HG03060 (cell line): ENCODE results near the gene IQCE.
A peak's percentile ranks its signal among the peaks of the same experiment; 100 is the strongest.

ENCODE experiments used
- ATAC-seq: cut with Tn5 transposase; IDR thresholded peaks from one replicate; pipeline ENCODE4 v1.9.1; 2021; ENCODE audit warnings: low read depth, moderate number of reproducible peaks; ENCODE audit not compliant: unreplicated experiment

IQCE gene

DNA sequence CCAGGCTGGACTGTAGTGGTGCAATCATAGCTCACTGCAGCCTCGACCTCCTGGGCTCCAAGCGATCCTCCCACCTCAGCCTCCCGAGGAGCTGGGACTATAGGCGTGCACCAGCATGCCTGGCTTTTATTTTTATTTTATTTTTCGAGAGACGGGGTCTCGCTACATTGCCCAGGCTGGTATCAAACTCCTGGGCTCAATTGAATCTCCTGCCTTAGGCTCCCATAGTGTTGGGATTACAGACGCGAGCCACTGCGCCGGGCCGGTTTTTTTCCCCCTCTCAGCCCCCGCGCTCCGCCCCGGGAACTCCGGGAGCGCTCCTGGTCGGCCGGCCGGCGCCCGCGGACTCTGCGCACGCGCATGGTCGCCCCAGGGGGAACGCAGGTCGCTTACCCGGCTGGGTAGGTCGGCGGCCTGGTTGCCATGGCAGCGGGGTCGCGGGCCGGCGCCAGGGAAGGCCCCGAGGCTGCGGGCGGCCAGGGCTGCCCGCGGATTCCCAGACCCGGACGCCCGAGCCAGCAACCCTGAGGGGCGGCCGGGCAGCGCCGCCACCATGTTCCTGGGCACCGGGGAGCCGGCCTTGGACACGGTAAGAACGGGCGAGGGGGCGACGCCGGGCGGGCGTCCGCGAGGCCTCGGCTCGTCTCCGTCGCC lies at the start of gene IQCE:
Gene IQCE (plus strand): TSS at position 351 of the 654 bp plus-strand sequence. CDS start 203 bp downstream, at position 554.
- peak; percentile 29 for ATAC-seq

- no peak for ATAC-seq
These were observed 49.4 kb upstream of the IQCE start for GRCh38 chr7:2509298-2509906.

DNA sequence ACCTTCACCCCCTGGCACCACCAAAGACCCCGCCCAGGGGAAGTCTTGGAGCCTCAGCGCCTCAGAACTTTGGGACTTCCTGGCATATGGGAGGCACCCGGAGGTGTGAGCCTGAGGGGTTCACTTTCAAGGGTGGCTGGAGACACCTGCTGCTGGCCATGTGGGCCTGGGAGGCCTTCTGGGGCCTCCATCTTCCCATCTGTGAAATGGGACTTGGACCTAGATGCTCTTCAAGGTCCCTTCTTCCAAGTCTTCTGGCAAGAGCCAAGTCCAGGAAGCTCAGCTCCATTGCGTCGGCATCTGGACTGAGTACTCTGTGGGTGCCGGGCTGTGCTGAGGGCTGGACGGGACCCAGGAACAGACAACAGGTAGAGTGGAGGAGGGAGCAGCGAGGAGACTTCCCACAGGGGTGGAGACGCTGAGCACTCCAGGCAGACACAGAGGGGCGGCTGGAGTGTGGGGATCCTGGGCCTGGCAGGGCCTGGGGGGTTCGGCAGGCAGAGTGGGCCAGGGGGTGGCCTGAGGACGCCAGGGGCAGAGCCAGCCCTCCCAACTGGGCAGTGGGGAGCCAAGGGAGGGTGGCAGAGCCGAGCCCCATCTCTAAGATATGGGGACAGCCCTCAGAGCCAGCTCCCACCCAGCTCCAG lies 48.5 kb upstream of the IQCE start:
- ATAC-seq = no peak

DNA sequence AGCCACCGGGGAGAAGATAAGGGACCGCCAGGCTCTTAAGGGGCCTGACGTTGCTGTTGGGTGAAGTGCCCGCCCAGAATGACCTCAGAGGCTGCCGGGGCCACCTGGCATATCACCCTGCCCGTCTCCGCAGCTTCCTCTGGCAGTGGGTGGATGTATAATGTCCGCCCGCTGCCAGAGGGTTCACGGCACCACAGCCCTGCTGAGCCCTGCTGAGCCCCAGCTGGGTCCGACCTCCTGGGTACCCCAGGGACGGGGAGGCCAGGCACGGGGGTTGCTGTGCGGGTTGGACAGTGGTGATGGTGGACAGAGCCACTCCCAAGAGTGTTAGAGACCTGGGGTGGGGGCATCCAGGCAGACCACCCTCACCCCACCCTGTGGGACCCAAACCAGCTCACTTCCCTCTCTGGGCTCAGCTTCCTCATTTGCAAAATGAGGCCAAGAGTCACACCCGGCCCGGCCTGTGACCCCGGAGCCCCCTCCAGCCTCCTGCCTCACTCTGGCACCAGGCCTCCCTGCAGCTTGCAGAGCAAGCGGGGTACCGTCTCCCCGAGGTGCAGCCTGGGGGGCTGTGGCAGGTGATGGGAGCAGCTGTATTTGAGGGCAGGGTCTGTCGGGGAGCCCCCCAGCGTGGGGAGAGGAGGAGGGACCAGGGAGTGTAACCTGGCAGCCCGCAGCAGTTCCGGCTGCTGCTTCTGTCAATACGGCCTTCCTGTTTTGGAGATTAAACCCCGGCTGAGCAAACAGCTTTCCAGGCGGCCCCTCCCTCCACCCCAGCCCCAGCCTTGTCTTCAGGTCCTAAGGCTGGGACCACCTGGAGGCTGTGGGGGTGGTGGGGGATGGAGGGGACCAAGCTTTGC lies 47.6 kb upstream of the IQCE start:
- no peak for ATAC-seq

- no peak for ATAC-seq
These were observed 47.0 kb upstream of the IQCE start for GRCh38 chr7:2511769-2512168.

DNA sequence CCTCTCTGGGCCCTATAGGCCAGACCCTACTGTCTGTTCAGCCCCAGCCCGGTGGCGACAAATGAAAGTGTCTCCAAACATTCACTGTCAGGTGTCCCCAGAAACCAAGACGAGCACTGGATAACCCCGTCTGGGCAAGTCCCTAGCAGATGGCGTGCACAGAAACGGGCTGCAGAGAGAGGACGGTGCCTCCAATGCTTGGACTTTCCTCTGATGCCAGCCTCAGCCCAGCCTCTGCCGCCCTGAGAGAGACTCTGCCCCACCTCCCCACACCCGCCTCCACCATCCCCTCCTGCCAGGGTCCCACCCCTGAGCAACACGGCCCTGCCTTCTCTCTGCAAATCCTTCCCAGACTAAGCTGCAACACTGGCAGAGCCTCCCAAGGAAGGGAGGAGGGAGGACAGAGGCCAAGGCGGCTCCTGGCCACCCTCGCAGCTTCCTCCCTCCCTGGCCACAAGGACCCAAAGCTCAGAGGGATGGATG lies 46.6 kb upstream of the IQCE start:
- ATAC-seq = no peak

DNA sequence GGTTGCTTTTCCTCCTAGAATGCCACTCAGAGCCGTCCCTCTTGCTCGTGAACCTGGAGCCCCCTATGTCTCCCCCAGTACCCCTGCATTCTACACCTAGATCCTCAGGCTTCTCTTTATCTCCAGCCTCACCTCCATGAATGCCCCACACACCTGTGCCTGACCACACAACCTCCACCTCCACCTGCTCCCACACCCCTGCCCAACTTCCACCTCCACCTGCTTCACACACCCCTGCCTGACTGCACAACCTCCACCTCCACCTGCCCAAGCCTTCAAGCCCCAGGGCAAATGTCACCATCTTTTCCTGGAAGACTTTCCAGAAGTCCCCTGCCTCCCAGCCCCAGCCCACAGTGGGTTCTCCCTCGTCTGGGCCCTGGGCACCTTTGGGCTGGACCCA lies 46.1 kb upstream of the IQCE start:
- no peak for ATAC-seq

DNA sequence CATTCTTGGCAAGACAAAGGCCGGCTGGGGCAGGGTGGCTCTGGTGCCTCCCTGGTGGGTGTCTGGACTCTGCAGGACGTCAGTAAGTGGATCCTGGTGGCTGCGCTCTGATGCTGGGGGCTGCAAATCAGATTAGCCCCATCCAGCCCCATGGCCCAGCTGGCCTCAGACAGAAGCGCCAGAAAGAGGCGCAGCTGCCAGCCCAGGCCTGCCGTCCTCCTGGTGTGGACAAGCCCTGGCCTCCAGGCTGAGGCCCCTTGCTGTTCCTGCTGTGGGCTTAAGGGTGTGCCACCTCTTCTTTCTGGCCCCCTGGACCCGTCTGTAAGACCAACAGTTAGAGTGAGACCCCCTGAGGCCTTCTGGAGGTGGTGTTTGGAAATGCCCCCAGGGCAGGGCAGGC lies 45.1 kb upstream of the IQCE start:
- no peak for ATAC-seq

GRCh38 chr7:2514473-2515423 lies 44.0 kb upstream of the IQCE start:
- ATAC-seq = no peak

DNA sequence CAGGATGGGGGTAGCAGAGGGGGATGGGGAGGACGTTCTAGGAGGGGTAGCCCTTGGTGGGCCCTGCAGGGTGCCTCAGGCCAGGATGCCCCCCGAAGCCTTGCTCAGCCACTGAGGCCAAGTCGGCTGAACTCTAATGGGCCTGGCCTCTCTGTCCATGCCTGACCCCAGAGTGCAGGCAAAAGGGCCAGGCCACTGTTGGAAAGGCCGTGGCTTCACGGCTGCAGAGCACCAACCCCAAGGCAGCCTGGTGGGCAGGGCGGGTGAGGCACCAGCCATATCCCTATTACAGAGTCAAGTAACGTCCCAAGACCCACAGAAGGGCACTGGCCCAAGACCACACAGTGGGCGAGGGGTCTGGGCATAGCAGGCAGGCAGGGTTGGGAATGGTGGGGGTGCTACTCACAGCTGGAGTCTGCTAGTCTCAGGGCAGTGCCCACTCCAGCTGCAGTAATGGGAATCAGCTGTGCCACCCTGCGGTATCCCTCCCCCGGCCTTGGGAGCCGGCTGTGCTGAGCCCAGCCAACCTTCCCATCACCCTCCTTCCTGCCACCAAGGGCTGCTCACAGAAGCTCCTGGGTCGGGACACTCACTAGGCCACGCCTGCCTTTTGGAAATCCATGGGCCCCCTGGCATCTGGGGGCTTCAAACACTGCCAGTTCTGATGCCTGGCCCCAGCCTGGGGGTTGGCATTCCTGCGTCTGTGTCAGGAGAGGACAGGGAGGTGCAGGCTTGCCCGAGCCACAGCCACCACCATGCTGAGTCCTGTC lies 43.2 kb upstream of the IQCE start:
- no peak for ATAC-seq

DNA sequence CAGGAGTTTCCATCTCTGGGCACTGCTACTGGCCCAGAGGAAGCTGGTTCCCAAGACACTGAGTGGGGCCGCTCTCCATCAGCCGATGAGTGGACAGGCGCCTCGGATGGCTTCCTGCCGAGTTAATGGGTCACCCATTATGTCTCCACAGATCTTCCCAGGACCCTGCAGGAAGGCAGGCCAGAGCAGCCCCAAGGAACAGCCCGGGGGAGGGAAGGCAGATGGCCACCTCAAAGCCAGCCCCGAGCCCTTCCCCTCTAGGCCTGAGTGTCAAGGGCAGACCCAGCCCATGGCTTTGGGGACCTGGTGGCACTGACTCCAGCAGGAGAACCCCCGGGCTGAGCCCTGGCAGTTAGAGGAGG lies 42.6 kb upstream of the IQCE start:
- ATAC-seq = no peak

DNA sequence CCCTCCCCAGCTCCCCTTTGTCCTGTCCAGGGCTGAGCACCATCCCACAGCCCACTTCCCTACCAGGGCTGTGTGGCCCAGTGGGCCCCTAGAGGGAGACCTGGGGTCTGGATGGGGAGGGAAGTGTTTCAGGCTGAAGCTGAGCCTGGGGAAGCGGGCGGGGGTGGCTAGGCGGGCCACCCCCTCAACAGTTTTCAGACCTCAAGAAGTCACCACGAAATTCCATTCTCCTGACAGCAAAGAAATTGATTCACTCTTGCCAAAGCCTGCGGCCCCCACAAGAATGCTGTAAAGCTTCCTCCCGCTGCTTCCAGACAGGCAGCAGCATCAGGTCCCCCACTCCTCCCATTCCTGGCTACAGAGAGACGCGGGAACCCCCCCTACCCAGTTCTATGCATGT lies 41.8 kb upstream of the IQCE start:
- no peak for ATAC-seq

DNA sequence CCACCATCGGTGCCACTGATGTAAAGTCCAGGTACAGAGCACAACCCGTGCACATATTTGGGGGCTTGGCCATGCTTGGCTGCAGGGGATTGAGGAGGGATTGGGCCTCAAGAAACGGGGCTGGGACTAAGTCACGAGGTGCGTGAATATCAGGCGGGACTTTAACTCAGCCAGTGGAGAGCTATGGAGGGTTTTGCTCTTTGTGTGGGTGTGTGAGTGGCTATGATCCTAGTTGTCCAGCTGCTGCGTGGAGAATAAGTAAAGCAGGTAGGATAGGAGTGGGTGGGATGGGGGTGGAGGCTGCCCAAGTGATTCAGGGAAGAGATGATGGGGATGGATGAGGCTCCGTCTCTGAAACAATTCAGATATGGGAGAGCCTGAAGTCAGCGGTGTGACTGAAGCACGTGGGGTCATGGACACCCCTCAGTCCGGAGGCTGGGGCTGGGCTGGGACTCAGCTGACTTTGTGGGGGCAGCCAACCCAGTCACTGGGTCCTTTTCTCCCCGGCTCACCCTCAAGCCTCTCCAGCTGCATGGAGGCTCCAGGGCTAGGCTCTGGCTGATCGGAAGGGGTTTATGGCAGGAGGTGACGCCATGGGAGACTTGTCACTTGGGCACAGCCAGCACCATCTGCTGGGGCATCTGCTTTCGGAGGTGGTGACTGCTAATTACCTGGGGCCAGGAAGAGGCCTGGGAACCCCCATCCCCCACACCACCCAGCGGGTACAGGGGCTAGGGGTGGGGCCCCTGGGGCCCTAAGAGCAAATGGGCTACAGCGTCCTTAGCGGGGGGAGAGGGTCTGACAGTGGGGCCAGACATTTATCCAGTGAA lies 40.9 kb upstream of the IQCE start:
- ATAC-seq = no peak

GRCh38 chr7:2518737-2519118 lies 40.1 kb upstream of the IQCE start:
- no peak for ATAC-seq

- ATAC-seq = no peak
These were observed 39.5 kb upstream of the IQCE start, which contains the start of gene LFNG for GRCh38 chr7:2519119-2519930. LFNG (plus strand) TSS chr7:2519774; CDS start chr7:2519862, 88 bp downstream.

- no peak for ATAC-seq
These were observed 38.5 kb upstream of the IQCE start for GRCh38 chr7:2520131-2520760.

GRCh38 chr7:2520761-2521290 lies 38.0 kb upstream of the IQCE start:
- no peak for ATAC-seq
